Right renal cortex interstitium (tissue), 3 donors: ENCODE measurements around the gene C13orf46. TPM values are rescaled to one million over a fixed set of nuclear protein-coding genes. Genes with fewer than 3 reads are reported as not detected.

Experiments
- DNase-seq, 3 donors: peaks; one replicate each; pipeline ENCODE4 v3.0.0-alpha.2; 2013; ENCODE audit warnings: low read depth in 3 of 3, low spot score in 2 of 3
- polyA plus RNA-seq, 3 donors: library from polyadenylated mRNA; unstranded; fragments of 120-200 nt; gene quantifications; one replicate each; pipeline ENCODE4 v1.2.1, GENCODE V29; 2013; ENCODE audit not compliant: insufficient read length in 3 of 3

Gene C13orf46
- polyA plus RNA-seq, 3 donors = 0.07 to 0.18 TPM; not detected in 1

DNA sequence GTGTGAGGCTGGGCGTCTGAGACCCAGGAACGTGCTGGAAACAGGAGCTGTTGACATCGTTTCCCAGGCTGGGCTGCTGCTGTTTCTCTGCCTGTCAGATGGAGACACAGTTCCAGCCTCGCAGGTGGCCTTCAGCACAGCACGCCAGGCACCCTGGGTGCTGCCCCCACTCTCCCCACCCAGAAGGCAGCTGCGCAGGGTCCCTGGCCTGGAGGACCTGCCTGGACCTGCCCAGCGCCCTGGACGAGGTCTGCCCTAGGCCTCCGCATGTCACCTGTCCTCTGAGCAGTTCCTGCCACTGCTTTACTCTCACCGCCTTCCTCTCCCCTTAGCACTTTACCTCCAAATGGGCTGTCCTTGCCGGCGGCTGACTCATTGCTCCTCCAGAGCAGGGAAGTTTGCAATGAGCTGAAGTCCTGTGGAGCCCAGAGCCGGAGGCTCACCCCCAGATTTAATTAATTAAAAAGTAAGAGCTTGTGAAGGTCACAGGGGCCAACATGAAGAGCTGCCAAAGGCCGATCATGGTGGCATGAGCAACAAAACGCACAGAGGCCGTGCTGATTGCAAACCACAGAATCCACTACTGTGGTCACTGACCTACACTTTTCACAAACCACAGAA lies 32.2 kb downstream of the C13orf46 start:
- DNase-seq = no peak

DNA sequence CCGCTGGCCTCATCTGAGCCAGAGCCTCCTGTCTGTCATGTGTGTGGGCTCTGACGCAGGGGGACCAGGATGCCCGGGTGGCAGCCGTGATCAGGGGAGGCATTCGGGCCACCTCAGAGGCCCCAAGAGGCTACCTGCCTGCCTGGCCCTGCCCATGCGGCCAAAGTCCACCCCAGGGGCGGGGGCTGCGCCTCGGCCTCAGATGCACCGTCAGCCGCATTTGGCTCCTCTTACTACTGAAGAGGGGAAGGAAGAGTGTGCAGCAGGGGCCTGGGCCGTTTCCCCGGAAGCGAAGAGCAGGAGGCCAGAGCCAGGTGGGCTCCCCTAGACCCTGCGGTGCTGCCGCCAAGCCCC lies 34.0 kb downstream of the C13orf46 start:
- DNase-seq = no peak

GRCh38 chr13:113939129-113939943 lies 34.5 kb downstream of the C13orf46 start:
- DNase-seq = no peak

DNA sequence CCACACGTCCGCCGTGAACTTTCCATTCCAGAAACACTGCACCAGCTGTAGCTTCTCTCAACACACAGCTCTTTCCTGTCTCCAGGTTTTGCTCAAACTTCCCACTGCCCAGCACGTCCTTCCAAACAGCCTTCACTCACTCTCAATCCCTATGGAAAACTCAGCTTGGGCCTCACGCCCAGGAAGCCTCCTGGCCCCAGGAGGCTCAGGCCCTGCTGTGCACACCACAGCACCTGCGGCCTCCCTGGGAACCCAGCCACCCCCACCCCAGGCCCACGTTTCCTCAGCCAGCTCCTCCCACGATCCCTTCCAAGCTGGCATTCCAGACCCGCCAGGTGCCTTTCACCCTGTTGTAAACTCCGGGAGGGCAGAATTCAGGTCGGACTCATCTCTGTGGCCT lies 35.2 kb downstream of the C13orf46 start:
- no peak for DNase-seq

DNA sequence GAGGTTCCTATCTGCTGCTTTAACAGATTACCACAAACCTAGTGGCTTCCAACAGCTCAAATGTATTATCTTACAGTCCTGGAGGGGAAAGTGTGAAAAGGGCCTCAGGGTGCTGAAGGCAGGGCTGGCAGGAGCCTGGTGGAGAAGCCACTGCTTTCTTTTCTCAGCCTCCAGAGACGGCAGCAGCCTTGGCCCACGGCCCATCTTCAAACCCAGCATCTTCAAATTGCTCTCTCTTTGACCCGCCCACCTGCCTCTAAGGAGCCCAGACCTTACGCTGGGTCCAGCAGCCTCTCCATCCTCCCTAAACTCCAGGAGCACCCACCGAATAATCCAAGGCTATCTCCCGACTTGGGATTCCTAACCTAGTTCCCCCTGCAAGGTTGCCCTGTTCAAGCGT lies 35.6 kb downstream of the C13orf46 start:
- no peak for DNase-seq

GRCh38 chr13:113937527-113938180 lies 36.2 kb downstream of the C13orf46 start:
- no peak for DNase-seq

DNA sequence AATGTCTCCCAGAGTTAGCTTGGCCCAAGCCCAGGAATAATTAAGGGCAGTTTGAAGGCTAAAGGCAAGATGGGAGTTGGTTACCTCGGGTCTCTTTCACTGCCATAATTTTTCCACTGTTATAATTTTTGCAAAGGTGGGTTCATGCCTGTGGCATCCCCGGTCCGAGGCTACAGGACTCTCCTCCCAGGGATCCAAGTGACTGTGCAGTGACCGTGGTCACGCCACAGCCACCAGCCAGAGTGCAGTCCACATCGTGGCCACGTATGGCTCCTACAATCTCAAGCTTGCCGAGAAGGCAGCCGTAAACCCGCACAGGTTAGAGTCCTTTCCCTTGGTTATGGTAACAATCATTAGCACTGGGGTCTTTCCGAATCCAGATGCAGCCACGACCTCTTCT lies 36.8 kb downstream of the C13orf46 start:
- DNase-seq = no peak

DNA sequence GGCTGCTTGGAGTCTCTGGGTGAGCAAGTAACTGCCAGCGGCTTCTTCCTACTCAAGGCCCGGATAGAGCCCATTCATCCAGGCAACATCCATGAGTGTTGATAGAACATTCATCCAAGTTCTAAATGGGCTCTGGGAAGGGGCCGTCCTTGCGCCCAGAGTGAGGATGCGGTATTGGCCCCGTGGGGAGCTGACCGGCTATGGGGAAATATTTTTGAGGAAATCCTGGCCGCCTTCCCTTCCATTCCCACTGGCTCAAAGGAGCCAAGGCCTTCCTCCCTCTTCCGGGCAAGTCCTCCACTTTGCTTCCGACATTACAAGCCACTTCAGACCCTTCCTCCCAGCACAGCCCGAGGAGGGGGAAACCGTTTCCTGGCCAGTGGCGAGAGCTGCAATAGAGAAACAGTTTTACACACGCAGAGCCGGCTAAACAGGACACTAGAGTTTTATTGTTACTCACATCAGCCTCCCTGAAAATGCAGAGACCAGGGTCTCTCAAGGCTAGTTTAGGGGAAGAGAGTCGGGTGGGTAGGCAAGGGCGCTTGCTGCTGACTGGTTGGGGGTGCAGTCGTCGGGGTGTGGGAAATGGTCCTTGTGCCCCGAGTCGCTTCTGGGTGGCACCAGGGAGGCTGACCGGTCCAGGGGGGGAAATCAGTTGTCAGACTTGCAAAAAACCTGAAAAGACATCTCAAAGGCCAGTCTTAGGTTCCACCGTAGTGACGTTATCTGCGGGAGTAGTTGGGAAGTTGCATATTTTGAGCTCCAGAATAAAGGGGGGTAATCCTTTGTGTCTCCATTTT lies 37.5 kb downstream of the C13orf46 start:
- no peak for DNase-seq

- DNase-seq = no peak
Observed at GRCh38 chr13:113935001-113935844, 38.7 kb downstream of the C13orf46 start.

- DNase-seq = no peak
Observed at GRCh38 chr13:113934576-113934975, 39.3 kb downstream of the C13orf46 start.

GRCh38 chr13:113933901-113934300 lies 40.0 kb downstream of the C13orf46 start:
- no peak for DNase-seq

GRCh38 chr13:113931841-113932459 lies 41.9 kb downstream of the C13orf46 start:
- no peak for DNase-seq

- no peak for DNase-seq
Observed at GRCh38 chr13:113930671-113931637, 42.9 kb downstream of the C13orf46 start.

DNA sequence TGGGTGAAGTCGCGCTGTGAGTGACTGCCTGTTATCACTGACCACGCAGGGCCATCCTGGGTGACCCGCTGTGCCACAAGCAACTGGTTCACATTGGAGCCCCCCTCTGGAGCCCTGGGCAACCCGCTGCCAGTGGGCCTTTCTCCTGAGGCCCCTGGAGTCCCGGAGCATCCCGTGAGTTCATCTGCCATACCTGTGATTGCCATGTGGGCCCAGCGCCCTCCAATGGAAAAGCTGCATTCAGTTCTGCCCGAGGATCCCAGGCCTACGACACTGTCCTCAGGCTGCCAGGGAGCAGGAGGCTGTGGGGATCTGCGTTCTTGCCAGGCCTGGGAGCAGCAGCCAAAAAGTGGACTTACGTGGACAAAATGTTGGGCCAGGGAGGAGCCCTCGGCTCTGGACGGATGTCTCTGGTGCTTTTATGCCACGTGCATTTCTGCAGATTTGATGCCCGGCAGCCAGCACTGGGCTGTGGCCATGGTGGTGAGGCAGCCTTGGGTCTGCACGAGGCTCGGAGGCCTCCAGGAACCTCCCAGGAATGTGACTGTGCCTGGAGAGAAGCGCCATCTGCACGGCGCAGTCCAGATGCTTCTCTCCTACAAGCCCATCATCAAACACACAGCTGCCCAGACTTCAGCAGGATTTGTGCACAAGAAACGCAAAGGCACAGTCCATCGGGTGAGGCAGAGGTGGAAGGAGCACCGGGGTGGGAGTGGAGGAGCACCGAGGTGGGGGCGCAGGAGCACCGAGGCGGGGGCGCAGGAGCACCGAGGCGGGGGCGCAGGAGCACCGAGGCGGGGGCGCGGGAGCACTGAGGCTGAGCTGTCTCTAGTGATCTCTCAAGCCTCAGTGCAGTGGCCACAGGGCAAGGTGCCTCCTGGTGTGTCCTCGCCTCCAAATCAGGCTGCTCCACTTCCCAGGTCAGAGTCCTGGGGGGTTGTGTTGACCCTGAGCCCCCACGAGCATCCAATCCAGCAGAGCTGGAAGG lies 44.0 kb downstream of the C13orf46 start:
- DNase-seq = no peak

DNA sequence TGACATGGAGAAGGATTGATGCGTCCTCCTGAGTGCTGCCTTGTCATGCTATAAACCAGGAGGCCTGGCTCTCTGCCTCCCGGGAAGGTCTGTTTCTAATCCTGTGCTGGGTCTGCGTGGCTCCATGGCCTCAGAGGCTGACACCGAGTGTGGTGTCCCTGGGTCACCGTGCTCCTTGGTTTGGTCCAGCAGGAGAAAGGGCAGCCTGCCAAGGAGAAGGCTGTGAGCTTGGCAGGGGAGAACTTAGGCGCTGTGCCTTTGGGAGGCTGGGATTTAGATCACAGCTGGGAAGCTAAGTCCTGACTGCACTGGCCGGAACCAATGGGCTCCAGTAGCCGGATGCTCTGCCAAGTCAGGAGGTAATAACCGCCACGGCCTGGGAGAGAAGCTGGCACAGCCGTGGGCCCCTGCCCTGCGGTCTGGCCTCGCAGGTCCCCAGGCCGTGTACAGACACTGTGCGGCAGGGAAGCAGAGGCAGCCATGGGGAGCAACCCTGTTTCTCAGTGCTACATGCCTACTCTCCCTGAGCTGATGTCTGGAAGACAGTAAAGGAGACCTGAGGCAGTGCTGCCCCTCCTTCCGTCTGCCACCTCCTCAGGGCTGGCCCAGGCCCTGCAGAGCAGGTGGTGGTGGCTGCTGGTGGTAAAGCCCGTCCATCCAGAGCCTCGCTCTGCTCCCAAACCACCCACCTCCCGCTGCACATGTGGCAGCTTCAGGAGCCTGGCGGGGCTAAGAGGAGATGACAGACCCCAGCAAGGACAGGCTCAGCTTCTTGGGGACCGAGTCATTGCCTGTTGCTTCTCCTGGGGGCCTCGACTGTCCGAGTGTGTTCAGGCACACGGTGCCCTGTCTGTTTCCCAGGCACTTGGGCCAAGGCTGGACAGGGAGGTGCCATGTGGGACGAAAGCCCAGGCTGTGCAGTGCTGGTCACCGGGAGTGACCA lies 44.9 kb downstream of the C13orf46 start:
- no peak for DNase-seq
